Measurements from ENCODE around the gene MIOS. TPM values are rescaled to one million over a fixed set of nuclear protein-coding genes. Genes with fewer than 3 reads are reported as not detected.

Gene MIOS
- polyA plus RNA-seq, 1 donor (not counting 4 experiments of a cell fraction or from before 2014, with no cell fraction given), result 29.2 TPM

GRCh38 chr7:7563269-7563668 is 3.4 kb upstream of the MIOS start:
- TF ChIP-seq EZH2 (IDR thresholded peaks at IDR 0.05; ENCODE audit: low read length) (no peak), CTCF (optimal IDR thresholded peaks at IDR 0.05 in 1 of 3, IDR thresholded peaks at IDR 0.05 in 1 of 3, conservative IDR thresholded peaks at IDR 0.05 in 1 of 3; ENCODE audit: extremely low read depth in 1 of 3, insufficient read depth in 2 of 3, low read length in 3 of 3) (no peak)
- Histone ChIP-seq H3K27me3 (ENCODE audit: control insufficient read depth, extremely low read depth, insufficient read depth, low read length) (no peaks in the 10 kb centered on the region), H3K36me3 (ENCODE audit: control insufficient read depth in 2 of 2, extremely low read depth in 1 of 2, insufficient read depth in 2 of 2, low read length in 2 of 2) (no peaks in the 10 kb centered on the region), H3K4me2 (ENCODE audit: control insufficient read depth, extremely low read depth, insufficient read depth, low read depth, low read length) (no peak overlapping the region), H3K4me1 (ENCODE audit: control insufficient read depth, extremely low read depth, insufficient read depth, low read length) (peaks cover 34% of the 10 kb centered on the region), H3K9ac (ENCODE audit: control insufficient read depth, extremely low read depth, insufficient read depth, low read length) (no peak overlapping the region), H3K9me1 (ENCODE audit: control insufficient read depth, extremely low read depth, insufficient read depth, low read length) (no peaks in the 10 kb centered on the region), H3K79me2 (ENCODE audit: control insufficient read depth, insufficient read depth, low read length) (peaks cover 9% of the 10 kb centered on the region), H3K9me3 (ENCODE audit: control insufficient read depth, low read depth, low read length) (no peaks in the 10 kb centered on the region), H3K4me3 (ENCODE audit: control insufficient read depth in 2 of 3, extremely low read depth in 1 of 3, insufficient read depth in 2 of 3, low read depth in 1 of 3, low read length in 3 of 3) (no peak overlapping the region), H4K20me1 (ENCODE audit: control insufficient read depth, extremely low read depth, insufficient read depth, low read length) (no peaks in the 10 kb centered on the region), H3K27ac (ENCODE audit: control insufficient read depth, insufficient read depth, low read length) (no peak overlapping the region), H2AFZ (ENCODE audit: control insufficient read depth, low read length) (no peak overlapping the region)
- FAIRE-seq, result no peak
- dilution Hi-C loops (cut with MboI; ENCODE audit: extremely low pct_ligation_motif_present, low sequenced_read_pairs), result no loop called here
- DNase-seq (ENCODE audit: low read depth, low spot score), result no peak

- H3K4me3 ChIP-seq (ENCODE audit: control insufficient read depth in 2 of 3, extremely low read depth in 1 of 3, insufficient read depth in 2 of 3, low read depth in 1 of 3, low read length in 3 of 3), result no peak overlapping the region
- H3K4me2 ChIP-seq (ENCODE audit: control insufficient read depth, extremely low read depth, insufficient read depth, low read depth, low read length), result no peak overlapping the region
- peaks cover 39% of the 10 kb centered on the region for H3K4me1 ChIP-seq (ENCODE audit: control insufficient read depth, extremely low read depth, insufficient read depth, low read length)
- peaks cover 15% of the 10 kb centered on the region for H3K79me2 ChIP-seq (ENCODE audit: control insufficient read depth, insufficient read depth, low read length)
- no peaks in the 10 kb centered on the region for H3K36me3 ChIP-seq (ENCODE audit: control insufficient read depth in 2 of 2, extremely low read depth in 1 of 2, insufficient read depth in 2 of 2, low read length in 2 of 2)
- no peaks in the 10 kb centered on the region for H4K20me1 ChIP-seq (ENCODE audit: control insufficient read depth, extremely low read depth, insufficient read depth, low read length)
- H3K27ac ChIP-seq (ENCODE audit: control insufficient read depth, insufficient read depth, low read length), result no peak overlapping the region
- DNase-seq (ENCODE audit: low read depth, low spot score) (no peak), FAIRE-seq (no peak)
- no peaks in the 10 kb centered on the region for H3K9me3 ChIP-seq (ENCODE audit: control insufficient read depth, low read depth, low read length)
- no peak overlapping the region for H3K9ac ChIP-seq (ENCODE audit: control insufficient read depth, extremely low read depth, insufficient read depth, low read length)
- no peaks in the 10 kb centered on the region for H3K9me1 ChIP-seq (ENCODE audit: control insufficient read depth, extremely low read depth, insufficient read depth, low read length)
- H3K27me3 ChIP-seq (ENCODE audit: control insufficient read depth, extremely low read depth, insufficient read depth, low read length), result no peaks in the 10 kb centered on the region
- no peak overlapping the region for H2AFZ ChIP-seq (ENCODE audit: control insufficient read depth, low read length)
- dilution Hi-C loops (cut with MboI; ENCODE audit: extremely low pct_ligation_motif_present, low sequenced_read_pairs), result no loop called here
- TF ChIP-seq CTCF (optimal IDR thresholded peaks at IDR 0.05 in 1 of 3, IDR thresholded peaks at IDR 0.05 in 1 of 3, conservative IDR thresholded peaks at IDR 0.05 in 1 of 3; ENCODE audit: extremely low read depth in 1 of 3, insufficient read depth in 2 of 3, low read length in 3 of 3), result no peak
- TF ChIP-seq EZH2 (IDR thresholded peaks at IDR 0.05; ENCODE audit: low read length), result no peak
These were observed 2.9 kb upstream of the MIOS start for GRCh38 chr7:7563813-7564212.

Data from keratinocyte (primary cell).